B cell (primary cell): ENCODE data around the gene NLGN4X.

Experiments used
- EZH2 ChIP-seq: IDR thresholded peaks from 2 replicates; pipeline ENCODE4 v1.6.1; 2012; ENCODE audit warnings: borderline replicate concordance, low read depth, mild to moderate bottlenecking, moderate library complexity, low read length; ENCODE audit not compliant: insufficient read depth, poor library complexity, severe bottlenecking
- TF ChIP-seq, protein P1 (sequence below): fragments of 200-600 bp; IDR thresholded peaks from one replicate; pipeline ENCODE4 v1.8.0; 2022; ENCODE audit warnings: antibody characterized with exemption, mild to moderate bottlenecking

DNA sequence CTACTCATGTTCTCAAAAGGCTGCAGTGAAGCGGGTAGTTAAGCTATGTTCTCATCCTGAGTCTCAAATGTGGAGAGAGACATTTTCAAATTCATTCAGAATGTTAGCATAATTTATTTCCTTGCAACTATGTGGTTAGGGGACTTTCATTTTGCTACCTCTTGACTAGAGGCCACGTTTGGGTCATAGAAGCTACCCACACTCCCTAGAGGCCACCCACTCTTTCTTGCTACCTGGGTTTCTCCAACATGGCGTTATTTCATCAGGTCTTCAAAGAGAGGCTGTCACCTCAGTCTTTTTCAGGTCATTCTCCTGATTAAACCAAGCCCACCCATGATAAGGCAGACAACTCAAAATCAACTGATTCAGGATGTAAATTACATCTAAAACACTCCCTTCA lies 34.3 kb upstream of the NLGN4X start:
- TF ChIP-seq, protein P1, sequence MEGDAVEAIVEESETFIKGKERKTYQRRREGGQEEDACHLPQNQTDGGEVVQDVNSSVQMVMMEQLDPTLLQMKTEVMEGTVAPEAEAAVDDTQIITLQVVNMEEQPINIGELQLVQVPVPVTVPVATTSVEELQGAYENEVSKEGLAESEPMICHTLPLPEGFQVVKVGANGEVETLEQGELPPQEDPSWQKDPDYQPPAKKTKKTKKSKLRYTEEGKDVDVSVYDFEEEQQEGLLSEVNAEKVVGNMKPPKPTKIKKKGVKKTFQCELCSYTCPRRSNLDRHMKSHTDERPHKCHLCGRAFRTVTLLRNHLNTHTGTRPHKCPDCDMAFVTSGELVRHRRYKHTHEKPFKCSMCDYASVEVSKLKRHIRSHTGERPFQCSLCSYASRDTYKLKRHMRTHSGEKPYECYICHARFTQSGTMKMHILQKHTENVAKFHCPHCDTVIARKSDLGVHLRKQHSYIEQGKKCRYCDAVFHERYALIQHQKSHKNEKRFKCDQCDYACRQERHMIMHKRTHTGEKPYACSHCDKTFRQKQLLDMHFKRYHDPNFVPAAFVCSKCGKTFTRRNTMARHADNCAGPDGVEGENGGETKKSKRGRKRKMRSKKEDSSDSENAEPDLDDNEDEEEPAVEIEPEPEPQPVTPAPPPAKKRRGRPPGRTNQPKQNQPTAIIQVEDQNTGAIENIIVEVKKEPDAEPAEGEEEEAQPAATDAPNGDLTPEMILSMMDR = no peak
- no peak for TF ChIP-seq EZH2
